Measurements from ENCODE around the gene SPON2.

The SPON2 gene

DNA sequence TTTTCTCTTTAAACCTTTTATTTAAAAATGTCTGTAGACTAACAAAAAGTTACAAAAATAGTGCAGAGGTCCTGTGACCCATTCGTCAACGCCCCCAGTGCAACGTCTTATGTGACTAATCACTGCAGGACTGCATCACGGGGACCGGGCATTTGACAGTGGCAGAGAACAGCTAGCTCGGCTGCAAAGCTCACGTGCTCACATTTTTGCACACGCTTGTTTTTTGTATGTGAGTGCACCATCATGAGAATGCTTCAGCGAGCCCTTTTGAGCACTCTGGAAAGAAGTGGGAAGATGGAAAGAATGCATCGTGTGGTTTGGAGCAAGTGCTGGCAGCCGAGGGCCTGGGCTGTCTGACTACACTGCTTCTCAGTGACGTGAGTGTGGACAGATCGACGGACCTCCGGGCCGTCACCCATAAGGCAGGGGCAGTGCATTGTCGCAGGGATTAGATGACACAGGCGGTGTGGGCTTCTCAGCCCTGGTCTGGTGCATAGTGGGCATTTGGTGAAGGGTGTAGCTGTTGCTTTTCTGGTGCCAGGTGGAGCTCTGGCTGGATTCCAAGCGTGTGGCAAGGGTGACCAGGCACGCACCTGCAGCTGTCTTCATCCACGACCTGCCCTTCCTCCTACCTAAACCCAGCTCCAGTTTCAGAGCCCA lies 17.7 kb downstream of the SPON2 start:
- TF ChIP-seq POLR2AphosphoS5 (IDR thresholded peaks at IDR 0.05; ENCODE audit: low read depth, low read length) (no peak), SIN3A (IDR thresholded peaks at IDR 0.05; ENCODE audit: borderline replicate concordance, insufficient read depth, low read length) (no peak), TAF1 (IDR thresholded peaks at IDR 0.05; ENCODE audit: borderline replicate concordance, insufficient read depth, low read length) (no peak), FOXP2 (optimal IDR thresholded peaks at IDR 0.05; ENCODE audit: borderline replicate concordance, extremely low read depth, extremely low read length, insufficient read depth) (no peak)
- TF ChIP-seq, protein P1, sequence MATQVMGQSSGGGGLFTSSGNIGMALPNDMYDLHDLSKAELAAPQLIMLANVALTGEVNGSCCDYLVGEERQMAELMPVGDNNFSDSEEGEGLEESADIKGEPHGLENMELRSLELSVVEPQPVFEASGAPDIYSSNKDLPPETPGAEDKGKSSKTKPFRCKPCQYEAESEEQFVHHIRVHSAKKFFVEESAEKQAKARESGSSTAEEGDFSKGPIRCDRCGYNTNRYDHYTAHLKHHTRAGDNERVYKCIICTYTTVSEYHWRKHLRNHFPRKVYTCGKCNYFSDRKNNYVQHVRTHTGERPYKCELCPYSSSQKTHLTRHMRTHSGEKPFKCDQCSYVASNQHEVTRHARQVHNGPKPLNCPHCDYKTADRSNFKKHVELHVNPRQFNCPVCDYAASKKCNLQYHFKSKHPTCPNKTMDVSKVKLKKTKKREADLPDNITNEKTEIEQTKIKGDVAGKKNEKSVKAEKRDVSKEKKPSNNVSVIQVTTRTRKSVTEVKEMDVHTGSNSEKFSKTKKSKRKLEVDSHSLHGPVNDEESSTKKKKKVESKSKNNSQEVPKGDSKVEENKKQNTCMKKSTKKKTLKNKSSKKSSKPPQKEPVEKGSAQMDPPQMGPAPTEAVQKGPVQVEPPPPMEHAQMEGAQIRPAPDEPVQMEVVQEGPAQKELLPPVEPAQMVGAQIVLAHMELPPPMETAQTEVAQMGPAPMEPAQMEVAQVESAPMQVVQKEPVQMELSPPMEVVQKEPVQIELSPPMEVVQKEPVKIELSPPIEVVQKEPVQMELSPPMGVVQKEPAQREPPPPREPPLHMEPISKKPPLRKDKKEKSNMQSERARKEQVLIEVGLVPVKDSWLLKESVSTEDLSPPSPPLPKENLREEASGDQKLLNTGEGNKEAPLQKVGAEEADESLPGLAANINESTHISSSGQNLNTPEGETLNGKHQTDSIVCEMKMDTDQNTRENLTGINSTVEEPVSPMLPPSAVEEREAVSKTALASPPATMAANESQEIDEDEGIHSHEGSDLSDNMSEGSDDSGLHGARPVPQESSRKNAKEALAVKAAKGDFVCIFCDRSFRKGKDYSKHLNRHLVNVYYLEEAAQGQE (IDR thresholded peaks at IDR 0.05; ENCODE audit: insufficient read depth in 1 of 2, low read depth in 2 of 2, low read length in 2 of 2): no peak

DNA sequence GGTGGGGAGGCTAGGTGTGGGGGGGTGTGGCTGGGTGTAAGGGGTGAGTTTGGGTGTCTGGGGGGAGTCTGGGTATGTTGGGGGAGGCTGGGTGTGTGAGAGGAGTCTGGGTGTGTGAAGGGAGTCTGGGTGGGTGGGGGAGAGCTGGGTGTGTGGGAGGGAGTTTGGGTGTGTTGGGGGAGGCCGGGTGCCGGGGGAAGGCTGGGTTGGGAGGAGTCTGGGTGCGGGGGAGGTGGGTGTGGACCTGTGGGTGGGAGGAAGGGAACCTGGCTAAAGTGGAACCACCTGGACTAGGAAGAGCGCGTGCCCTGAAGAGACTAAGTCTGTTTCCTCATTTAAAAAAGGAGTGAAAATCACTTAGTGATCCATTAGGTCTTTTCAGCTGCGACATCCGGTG lies 18.3 kb downstream of the SPON2 start:
- TF ChIP-seq SIN3A (IDR thresholded peaks at IDR 0.05; ENCODE audit: borderline replicate concordance, insufficient read depth, low read length) (no peak), FOXP2 (optimal IDR thresholded peaks at IDR 0.05; ENCODE audit: borderline replicate concordance, extremely low read depth, extremely low read length, insufficient read depth) (no peak), TAF1 (IDR thresholded peaks at IDR 0.05; ENCODE audit: borderline replicate concordance, insufficient read depth, low read length) (no peak), POLR2AphosphoS5 (IDR thresholded peaks at IDR 0.05; ENCODE audit: low read depth, low read length) (no peak)
- TF ChIP-seq, protein P1 (IDR thresholded peaks at IDR 0.05; ENCODE audit: insufficient read depth in 1 of 2, low read depth in 2 of 2, low read length in 2 of 2): no peak

DNA sequence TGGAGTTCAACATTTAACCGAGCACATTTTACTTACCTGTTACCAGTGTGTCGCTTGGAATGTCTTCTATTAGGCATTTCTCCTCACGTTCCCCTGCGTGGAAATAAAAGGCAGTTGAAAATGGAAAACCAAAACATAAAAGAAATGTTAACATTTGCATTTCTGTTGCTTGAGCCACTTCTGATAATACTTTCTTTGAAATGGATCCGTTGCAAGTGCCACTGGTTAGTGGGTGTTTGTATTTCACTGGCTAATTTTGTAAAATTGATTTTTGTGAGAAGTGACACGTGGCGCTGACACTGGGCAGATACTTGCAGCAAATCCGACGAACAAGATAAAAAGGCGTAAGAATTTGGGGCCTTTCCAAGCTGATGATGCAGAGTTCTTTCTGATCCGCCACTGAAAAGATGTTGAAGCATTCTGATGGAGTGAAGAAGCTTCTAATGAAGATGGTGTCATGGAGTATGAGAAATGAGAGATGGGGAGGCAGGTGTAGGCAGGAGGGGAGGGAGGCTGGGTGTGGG lies 18.8 kb downstream of the SPON2 start:
- TF ChIP-seq SIN3A (IDR thresholded peaks at IDR 0.05; ENCODE audit: borderline replicate concordance, insufficient read depth, low read length) (no peak), TAF1 (IDR thresholded peaks at IDR 0.05; ENCODE audit: borderline replicate concordance, insufficient read depth, low read length) (no peak), POLR2AphosphoS5 (IDR thresholded peaks at IDR 0.05; ENCODE audit: low read depth, low read length) (no peak), FOXP2 (optimal IDR thresholded peaks at IDR 0.05; ENCODE audit: borderline replicate concordance, extremely low read depth, extremely low read length, insufficient read depth) (no peak)
- TF ChIP-seq, protein P1 (IDR thresholded peaks at IDR 0.05; ENCODE audit: insufficient read depth in 1 of 2, low read depth in 2 of 2, low read length in 2 of 2): no peak

DNA sequence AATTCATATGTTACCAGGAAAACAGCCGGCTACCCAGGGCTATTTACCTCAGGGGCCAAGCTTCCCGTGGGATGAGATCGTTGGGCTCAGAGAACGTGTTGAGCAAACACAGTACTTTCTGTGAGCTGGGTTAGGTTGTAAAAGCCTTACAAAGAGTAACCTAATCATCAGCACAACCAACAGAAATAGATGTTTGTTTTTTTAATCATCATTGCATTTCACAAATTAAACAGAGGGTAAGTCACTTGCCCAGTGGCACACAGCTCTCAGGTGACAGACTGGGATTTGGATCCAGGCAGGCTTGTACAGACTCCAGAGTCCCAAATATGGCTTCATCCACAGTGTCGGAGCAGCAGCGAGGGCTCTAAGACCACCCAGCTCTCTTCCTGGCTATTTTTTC lies 20.1 kb downstream of the SPON2 start:
- no peak for TF ChIP-seq TAF1 (IDR thresholded peaks at IDR 0.05; ENCODE audit: borderline replicate concordance, insufficient read depth, low read length)
- no peak for TF ChIP-seq SIN3A (IDR thresholded peaks at IDR 0.05; ENCODE audit: borderline replicate concordance, insufficient read depth, low read length)
- TF ChIP-seq FOXP2 (optimal IDR thresholded peaks at IDR 0.05; ENCODE audit: borderline replicate concordance, extremely low read depth, extremely low read length, insufficient read depth): no peak
- TF ChIP-seq POLR2AphosphoS5 (IDR thresholded peaks at IDR 0.05; ENCODE audit: low read depth, low read length): no peak
- TF ChIP-seq, protein P1 (IDR thresholded peaks at IDR 0.05; ENCODE audit: insufficient read depth in 1 of 2, low read depth in 2 of 2, low read length in 2 of 2): no peak
